Stimulated activated CD8-positive, alpha-beta memory T cell treated with anti-CD3 and anti-CD28 coated beads, Interleukin-12 subunit alpha, Interleukin-12 subunit beta, amount 100 ng/mL, for 24 hours (primary cell): Measurements from ENCODE around the gene RINL.

Source experiments
- DNase-seq: peaks from one replicate; pipeline ENCODE4 v3.0.0-alpha.2; 2020; ENCODE audit errors: extremely low read depth

Gene RINL

GRCh38 chr19:38849147-38849859, 28.8 kb downstream of the RINL start:
- DNase-seq, result peak; percentile 99

- DNase-seq, result no peak
These were observed 29.6 kb downstream of the RINL start for GRCh38 chr19:38848299-38849146.

- no peak for DNase-seq
These were observed 32.0 kb downstream of the RINL start for GRCh38 chr19:38846097-38846496.

GRCh38 chr19:38845374-38846024, 32.6 kb downstream of the RINL start:
- no peak for DNase-seq

- no peak for DNase-seq
These were observed 33.9 kb downstream of the RINL start for GRCh38 chr19:38844093-38844686.

- no peak for DNase-seq
These were observed 34.8 kb downstream of the RINL start for GRCh38 chr19:38843175-38843758.

GRCh38 chr19:38842439-38843174, 35.5 kb downstream of the RINL start:
- DNase-seq, result no peak

- DNase-seq, result no peak
These were observed 36.2 kb downstream of the RINL start for GRCh38 chr19:38841787-38842438.

GRCh38 chr19:38841180-38841766, 36.8 kb downstream of the RINL start:
- no peak for DNase-seq

- no peak for DNase-seq
These were observed 37.5 kb downstream of the RINL start for GRCh38 chr19:38840583-38840968.

- DNase-seq, result no peak
These were observed 38.1 kb downstream of the RINL start for GRCh38 chr19:38839816-38840582.

- DNase-seq, result no peak
These were observed 38.9 kb downstream of the RINL start for GRCh38 chr19:38838986-38839761.

GRCh38 chr19:38838208-38838985, 39.7 kb downstream of the RINL start:
- DNase-seq, result no peak

GRCh38 chr19:38837656-38838121, 40.4 kb downstream of the RINL start:
- no peak for DNase-seq

GRCh38 chr19:38836983-38837626, 41.0 kb downstream of the RINL start:
- no peak for DNase-seq

GRCh38 chr19:38836159-38836982, 41.7 kb downstream of the RINL start:
- DNase-seq, result no peak
